ENCODE measurements around the gene GRAMD1B.

- no peak for TF ChIP-seq CTCF (IDR thresholded peaks at IDR 0.05; ENCODE audit: insufficient read depth, low read length)
- TF ChIP-seq POLR2AphosphoS5 (IDR thresholded peaks at IDR 0.05; ENCODE audit: low read depth): no peak
These were observed 37.2 kb upstream of the GRAMD1B start for GRCh38 chr11:123392844-123393243.
